HUES6 (cell line): Measurements from ENCODE around the gene CYFIP1.
A peak's percentile ranks its signal among the peaks of the same experiment; 100 is the strongest.

Experiments used
- H3K27ac ChIP-seq: 2 replicates; pipeline ENCODE4 v1.7.0; 2013; ENCODE audit warnings: low read depth, mild to moderate bottlenecking, low read length, inconsistent platforms
- H3K27me3 ChIP-seq: 2 replicates; pipeline ENCODE4 v1.6.1; 2013; ENCODE audit warnings: low read length; ENCODE audit not compliant: control insufficient read depth, insufficient read depth
- H3K36me3 ChIP-seq: 2 replicates; pipeline ENCODE4 v1.6.1; 2013; ENCODE audit warnings: low read length; ENCODE audit not compliant: control insufficient read depth, insufficient read depth
- H3K4me1 ChIP-seq: 2 replicates; pipeline ENCODE4 v1.6.1; 2013; ENCODE audit warnings: low read length; ENCODE audit not compliant: control insufficient read depth, insufficient read depth
- H3K4me3 ChIP-seq: 2 replicates; pipeline ENCODE4 v1.5.1; 2013; ENCODE audit warnings: low read depth, low read length
- H3K9ac ChIP-seq: one replicate; pipeline ENCODE4 v1.6.1; 2013; ENCODE audit warnings: mild to moderate bottlenecking, low read length
- H3K9me3 ChIP-seq: 2 replicates; pipeline ENCODE4 v1.6.1; 2013; ENCODE audit warnings: low read depth, low read length; ENCODE audit not compliant: control insufficient read depth, insufficient read depth

Gene CYFIP1

DNA sequence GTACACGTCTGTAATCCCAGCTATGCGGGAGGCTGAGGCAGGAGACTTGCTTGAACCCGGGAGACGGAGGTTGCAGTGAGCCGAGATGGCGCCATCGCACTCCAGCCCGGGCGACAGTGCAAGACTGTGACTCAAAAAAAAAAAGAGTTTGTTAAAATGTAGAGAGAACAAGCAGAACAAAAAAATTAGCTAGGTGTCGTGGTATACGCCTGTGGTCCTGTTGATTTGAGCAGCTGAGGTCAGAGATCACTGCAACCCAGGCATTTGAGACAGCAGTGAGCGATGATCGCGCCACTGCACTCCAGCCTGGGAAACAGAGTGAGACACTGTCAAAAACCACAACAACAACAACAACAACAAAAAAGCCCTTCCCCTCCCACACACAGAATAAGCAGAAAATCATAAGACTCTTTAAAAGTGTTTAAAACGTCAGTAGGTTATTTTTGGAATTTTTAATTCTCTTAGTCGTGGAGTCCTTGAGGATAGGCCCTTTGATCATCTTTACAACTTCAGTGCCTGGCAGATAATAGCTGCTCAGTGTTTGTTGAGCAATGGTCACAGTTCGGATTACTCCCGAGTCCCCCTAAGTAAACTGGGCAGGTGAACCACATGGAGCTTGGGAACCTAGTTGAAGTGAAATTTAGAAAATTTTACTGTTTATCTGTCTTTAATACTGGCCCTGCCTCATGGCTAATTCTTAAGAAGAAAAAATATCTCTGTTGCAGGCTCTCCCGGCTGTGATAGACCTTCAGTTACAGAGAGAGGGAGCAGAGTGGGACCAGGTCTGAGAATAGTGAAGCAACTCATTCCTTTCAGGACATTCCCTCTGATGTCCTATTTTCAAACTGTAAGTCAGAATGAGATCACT lies 135.5 kb downstream of the CYFIP1 start:
- Histone ChIP-seq H3K4me1 (peaks cover 25% of the 10 kb centered on the region), H3K4me3 (0 out of 2 replicates have a peak overlapping the region, but pooled peaks have one; percentile 9), H3K27me3 (no peaks in the 10 kb centered on the region), H3K9ac (no peak overlapping the region), H3K9me3 (no peaks in the 10 kb centered on the region), H3K27ac (peak overlapping the region; percentile 44), H3K36me3 (peaks cover 54% of the 10 kb centered on the region)

DNA sequence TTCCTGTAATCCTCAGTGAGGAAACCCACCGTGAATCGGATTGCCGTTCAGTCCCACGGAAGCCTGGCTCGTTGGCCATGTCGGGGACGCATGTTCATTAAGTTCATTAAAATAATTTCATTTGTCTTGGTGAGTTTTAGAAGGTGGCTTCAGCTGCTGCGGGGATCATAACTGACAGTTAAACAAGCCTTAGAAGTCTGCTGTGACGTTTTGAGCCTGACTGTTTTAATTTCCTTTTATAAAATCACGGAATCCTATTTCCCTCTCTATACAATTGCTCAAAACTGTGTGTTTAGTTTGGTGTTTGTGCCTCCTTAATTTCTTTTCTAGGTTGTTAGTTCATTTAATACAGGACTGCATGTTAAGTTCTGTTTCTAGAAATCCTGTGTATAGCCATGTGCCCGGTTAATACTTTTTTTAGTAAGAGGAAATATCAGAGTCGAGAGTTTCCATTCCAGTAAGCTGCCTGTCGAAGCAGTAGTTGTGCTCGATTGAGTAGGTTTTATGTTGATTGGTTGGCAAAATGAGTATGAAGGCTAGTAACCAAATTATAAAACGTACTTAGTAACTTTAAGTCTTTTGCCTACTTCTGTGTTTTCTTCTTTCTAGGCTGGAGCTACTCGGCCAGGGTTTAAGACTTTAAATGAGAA lies 141.0 kb downstream of the CYFIP1 start:
- Histone ChIP-seq H3K27ac (peak overlapping the region; percentile 69), H3K4me1 (0 out of 2 replicates have a peak, but pooled peaks cover 5% of the 10 kb centered on the region), H3K4me3 (peak overlapping the region; percentile 81), H3K27me3 (no peaks in the 10 kb centered on the region), H3K9me3 (peaks cover 4% of the 10 kb centered on the region; the same call in 1 of the 2 replicates), H3K36me3 (peaks cover 13% of the 10 kb centered on the region; the same call in 1 of the 2 replicates), H3K9ac (peak overlapping the region; percentile 91)

DNA sequence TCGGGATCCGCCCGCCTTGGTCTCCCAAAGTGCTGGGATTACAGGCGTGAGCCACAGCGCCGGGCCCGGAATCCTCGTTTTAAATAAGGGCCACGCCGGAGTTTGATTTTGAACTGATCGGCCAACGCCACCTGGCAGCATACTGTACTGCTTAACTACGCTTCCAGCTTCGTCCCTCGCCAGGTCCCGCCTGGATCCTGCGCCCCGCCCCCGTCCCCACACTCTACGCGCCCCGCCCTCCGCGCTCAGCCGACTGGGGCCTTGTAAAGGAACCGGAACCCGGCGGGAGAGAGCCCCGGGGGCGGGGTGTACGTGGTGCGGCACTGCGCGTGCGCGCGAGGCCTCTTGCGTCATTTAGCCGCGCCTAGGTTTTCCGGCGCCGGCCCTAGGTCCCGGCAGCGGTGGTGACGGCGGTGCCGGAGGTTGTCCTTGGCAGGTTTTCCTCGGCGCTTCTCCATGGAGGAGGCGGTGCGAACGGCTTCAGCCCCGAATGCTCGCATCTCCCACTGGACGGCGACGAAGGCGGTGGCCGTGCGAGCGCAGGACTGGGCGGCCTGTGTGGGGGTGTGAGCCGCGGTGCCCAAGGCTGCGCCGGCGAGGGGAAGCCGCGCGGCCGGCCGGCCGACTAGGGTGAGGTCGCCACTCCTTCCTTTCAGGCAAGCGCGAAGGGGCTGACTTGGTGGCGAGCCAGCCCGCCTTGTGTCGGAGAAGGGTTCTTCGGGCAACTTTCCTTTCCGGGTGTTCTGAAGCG lies 141.7 kb downstream of the CYFIP1 start, which contains the start of gene NIPA2:
NIPA2 (plus strand) TSS at position 375 of the 751 bp plus-strand sequence. CDS start 13,066 bp downstream, outside the sequence.
- Histone ChIP-seq H3K27me3 (no peaks in the 10 kb centered on the region), H3K36me3 (peaks cover 8% of the 10 kb centered on the region; the same call in 1 of the 2 replicates), H3K4me3 (peak within 1 kb of the TSS; percentile 81), H3K9ac (peak within 1 kb of the TSS; percentile 91), H3K9me3 (peaks cover 4% of the 10 kb centered on the region; the same call in 1 of the 2 replicates), H3K4me1 (0 out of 2 replicates have a peak, but pooled peaks cover 5% of the 10 kb centered on the region), H3K27ac (peak within 1 kb of the TSS; percentile 69)

- H3K27ac ChIP-seq: no peak overlapping the region
- peaks cover 23% of the 10 kb centered on the region for H3K4me1 ChIP-seq
- no peaks in the 10 kb centered on the region for H3K27me3 ChIP-seq
- H3K9me3 ChIP-seq: peaks cover 4% of the 10 kb centered on the region; the same call in 1 of the 2 replicates
- H3K9ac ChIP-seq: no peak overlapping the region
- H3K36me3 ChIP-seq: peaks cover 19% of the 10 kb centered on the region
- no peak overlapping the region for H3K4me3 ChIP-seq
Observed at GRCh38 chr15:22831473-22831872, 148.7 kb downstream of the CYFIP1 start.

DNA sequence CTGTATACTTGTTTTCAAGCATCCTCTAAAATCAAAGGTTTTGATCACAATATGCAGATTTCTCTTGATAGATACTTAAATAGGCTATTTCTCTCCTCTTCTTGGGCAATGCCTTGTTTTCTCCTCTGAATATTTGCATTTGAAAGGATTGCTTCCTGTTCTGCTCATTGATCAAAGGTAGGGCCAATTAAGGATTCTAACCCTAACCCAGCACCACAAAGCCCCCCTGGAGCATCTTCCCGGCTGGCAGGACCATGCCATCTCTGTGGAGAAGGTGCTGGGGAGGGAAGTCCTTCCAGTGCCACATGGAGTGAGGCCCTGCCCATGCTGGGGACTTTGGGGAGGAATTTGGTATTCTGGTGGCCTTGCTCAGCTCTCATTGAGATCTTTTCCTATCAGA lies 153.0 kb downstream of the CYFIP1 start:
- Histone ChIP-seq H3K9ac (no peak overlapping the region), H3K27ac (peak overlapping the region; percentile 53; the same call in 1 of the 2 replicates), H3K9me3 (no peaks in the 10 kb centered on the region), H3K4me1 (peaks cover 22% of the 10 kb centered on the region), H3K27me3 (no peaks in the 10 kb centered on the region), H3K36me3 (peaks cover 45% of the 10 kb centered on the region), H3K4me3 (no peak overlapping the region)

- Histone ChIP-seq H3K9ac (no peak overlapping the region), H3K27me3 (no peaks in the 10 kb centered on the region), H3K4me1 (peaks cover 22% of the 10 kb centered on the region), H3K4me3 (no peak overlapping the region), H3K36me3 (peaks cover 60% of the 10 kb centered on the region), H3K9me3 (no peaks in the 10 kb centered on the region), H3K27ac (no peak overlapping the region)
Observed at GRCh38 chr15:22823495-22824128, 156.6 kb downstream of the CYFIP1 start.

GRCh38 chr15:22819651-22820050 lies 160.5 kb downstream of the CYFIP1 start:
- Histone ChIP-seq H3K27me3 (no peaks in the 10 kb centered on the region), H3K4me1 (no peaks in the 10 kb centered on the region; the same call in 1 of the 2 replicates), H3K9ac (no peak overlapping the region), H3K27ac (no peak overlapping the region), H3K4me3 (no peak overlapping the region), H3K36me3 (peaks cover 39% of the 10 kb centered on the region), H3K9me3 (no peaks in the 10 kb centered on the region)
